H9 (cell line): ENCODE results near the gene PDX1. TPM values are rescaled to one million over a fixed set of nuclear protein-coding genes. Genes with fewer than 3 reads are reported as not detected.

Source experiments
- DNase-seq: peaks from one replicate; pipeline ENCODE4 v3.0.0-alpha.2; 2017
- H2AFZ ChIP-seq: one replicate; pipeline ENCODE4 v1.6.1; 2013; ENCODE audit warnings: mild to moderate bottlenecking, low read length, control low read depth, moderate library complexity
- H2AK5ac ChIP-seq: 2 replicates; pipeline ENCODE4 v1.6.1; 2013; ENCODE audit warnings: low read length, control low read depth, mixed read lengths; ENCODE audit not compliant: insufficient read length
- H2BK120ac ChIP-seq: one replicate; pipeline ENCODE4 v1.6.1; 2013; ENCODE audit warnings: low read depth, mild to moderate bottlenecking, low read length, control low read depth, inconsistent platforms; ENCODE audit not compliant: poor library complexity, severe bottlenecking
- H2BK12ac ChIP-seq: 2 replicates; pipeline ENCODE4 v1.6.1; 2013; ENCODE audit warnings: low read length, control low read depth, mixed read lengths, low read depth; ENCODE audit not compliant: insufficient read length
- H2BK15ac ChIP-seq: 2 replicates; pipeline ENCODE4 v1.6.1; 2013; ENCODE audit warnings: low read depth, low read length, control low read depth
- H2BK20ac ChIP-seq: one replicate; pipeline ENCODE4 v1.6.1; 2013; ENCODE audit warnings: low read depth, mild to moderate bottlenecking, low read length, control low read depth, inconsistent platforms; ENCODE audit not compliant: poor library complexity, severe bottlenecking
- H2BK5ac ChIP-seq: 2 replicates; pipeline ENCODE4 v1.6.1; 2013; ENCODE audit warnings: low read length, control low read depth, mixed read lengths; ENCODE audit not compliant: insufficient read length
- H3K14ac ChIP-seq: 2 replicates; pipeline ENCODE4 v1.6.1; 2013; ENCODE audit warnings: low read length, control low read depth; ENCODE audit not compliant: insufficient read depth
- H3K18ac ChIP-seq: 2 replicates; pipeline ENCODE4 v1.6.1; 2013; ENCODE audit warnings: low read depth, mild to moderate bottlenecking, mixed read lengths, low read length, control low read depth; ENCODE audit not compliant: insufficient read length
- H3K23ac ChIP-seq: 2 replicates; pipeline ENCODE4 v1.6.1; 2013; ENCODE audit warnings: low read length, control low read depth, mixed read lengths, low read depth; ENCODE audit not compliant: insufficient read length
- H3K23me2 ChIP-seq: 2 replicates; pipeline ENCODE4 v1.6.1; 2013; ENCODE audit warnings: low read depth, mild to moderate bottlenecking, mixed read lengths, low read length, control low read depth; ENCODE audit not compliant: insufficient read length, poor library complexity, severe bottlenecking
- H3K27ac ChIP-seq: 2 replicates; pipeline ENCODE4 v1.5.1; 2013; ENCODE audit warnings: low read length, control low read depth, mixed read lengths, low read depth; ENCODE audit not compliant: insufficient read length
- H3K27me3 ChIP-seq: 2 replicates; pipeline ENCODE4 v1.6.1; 2013; ENCODE audit warnings: low read length, control low read depth, inconsistent platforms; ENCODE audit not compliant: insufficient read depth
- H3K4ac ChIP-seq: 2 replicates; pipeline ENCODE4 v1.6.1; 2013; ENCODE audit warnings: low read depth, mild to moderate bottlenecking, control low read depth, inconsistent platforms, low read length, moderate library complexity
- H3K4me1 ChIP-seq: 2 replicates; pipeline ENCODE4 v1.6.1; 2013; ENCODE audit warnings: low read length, control low read depth, inconsistent platforms; ENCODE audit not compliant: insufficient read depth
- H3K4me2 ChIP-seq: 2 replicates; pipeline ENCODE4 v1.6.1; 2013; ENCODE audit warnings: low read length, control low read depth, mixed read lengths; ENCODE audit not compliant: insufficient read length, insufficient read depth
- H3K56ac ChIP-seq: 2 replicates; pipeline ENCODE4 v1.6.1; 2013; ENCODE audit warnings: low read depth, mild to moderate bottlenecking, mixed read lengths, low read length, control low read depth; ENCODE audit not compliant: insufficient read length
- H3K79me1 ChIP-seq: 2 replicates; pipeline ENCODE4 v1.6.1; 2013; ENCODE audit warnings: low read depth, mild to moderate bottlenecking, moderate library complexity, low read length, control low read depth, inconsistent platforms; ENCODE audit not compliant: insufficient read depth, poor library complexity, severe bottlenecking
- H3K79me2 ChIP-seq: 2 replicates; pipeline ENCODE4 v1.6.1; 2013; ENCODE audit warnings: low read length, control low read depth, inconsistent platforms; ENCODE audit not compliant: insufficient read depth
- H3K9ac ChIP-seq: 2 replicates; pipeline ENCODE4 v1.6.1; 2013; ENCODE audit warnings: low read length, control low read depth, mixed read lengths; ENCODE audit not compliant: insufficient read length; ENCODE audit errors: extremely low read depth
- H3K9me3 ChIP-seq: one replicate; pipeline ENCODE4 v1.6.1; 2013; ENCODE audit warnings: low read depth, low read length, inconsistent platforms; ENCODE audit not compliant: control insufficient read depth
- H3T11ph ChIP-seq: one replicate; pipeline ENCODE4 v1.6.1; 2013; ENCODE audit warnings: mild to moderate bottlenecking, low read length, control low read depth, inconsistent platforms
- H4K20me1 ChIP-seq: one replicate; pipeline ENCODE4 v1.6.1; 2013; ENCODE audit not compliant: control insufficient read depth, insufficient read length, insufficient read depth
- H4K5ac ChIP-seq: 2 replicates; pipeline ENCODE4 v1.6.1; 2013; ENCODE audit warnings: low read depth, mild to moderate bottlenecking, mixed read lengths, low read length, control low read depth; ENCODE audit not compliant: insufficient read length
- H4K8ac ChIP-seq: replicated peaks from 2 replicates; pipeline ENCODE4 v1.6.1; 2013; ENCODE audit warnings: low read length, control low read depth, mixed read lengths, low read depth; ENCODE audit not compliant: insufficient read length
- H4K91ac ChIP-seq: 2 replicates; pipeline ENCODE4 v1.6.1; 2013; ENCODE audit warnings: low read depth, mild to moderate bottlenecking, moderate library complexity, mixed read lengths, low read length, control low read depth; ENCODE audit not compliant: insufficient read length
- H3K27ac Mint-ChIP-seq, 3 experiments: 2 replicates in 2 of 3; 3 replicates in 1 of 3; pipeline ENCODE4 v1.8.0; 2020 to 2021; ENCODE audit warnings: mixed read lengths in 3 of 3, mild to moderate bottlenecking in 1 of 3, moderate library complexity in 1 of 3
- H3K27me3 Mint-ChIP-seq: 2 replicates; pipeline ENCODE4 v1.8.0; 2021; ENCODE audit warnings: low read depth, mild to moderate bottlenecking, moderate library complexity, mixed read lengths
- H3K36me3 Mint-ChIP-seq, 3 experiments: 2 replicates in 2 of 3; 3 replicates in 1 of 3; pipeline ENCODE4 v1.8.0; 2020 to 2021; ENCODE audit warnings: low read depth in 3 of 3, mixed read lengths in 3 of 3; ENCODE audit not compliant: insufficient read depth in 1 of 3
- H3K4me1 Mint-ChIP-seq, 2 experiments: 2 replicates each; pipeline ENCODE4 v1.8.0; 2020; ENCODE audit warnings: mixed read lengths in 2 of 2
- H3K4me3 Mint-ChIP-seq, 2 experiments: 2 replicates in 1 of 2; 3 replicates in 1 of 2; pipeline ENCODE4 v1.8.0; 2020 to 2021; ENCODE audit warnings: mild to moderate bottlenecking in 2 of 2, mixed read lengths in 2 of 2, moderate library complexity in 1 of 2
- H3K9me3 Mint-ChIP-seq, 2 experiments: 2 replicates in 1 of 2; 3 replicates in 1 of 2; pipeline ENCODE4 v1.8.0; 2020; ENCODE audit warnings: mild to moderate bottlenecking in 2 of 2, mixed read lengths in 2 of 2, moderate library complexity in 1 of 2
- WGBS: extraction: QIAGEN DNeasy Blood & Tissue Kit; methylation state at CpG from one replicate; pipeline ENCODE4 v1.1.7; 2013; ENCODE audit warnings: missing lambda C conversion rate, low lambda C conversion rate, mixed read lengths; ENCODE audit not compliant: insufficient read length; ENCODE audit errors: extremely low coverage; 5-methylcytosine and 5-hydroxymethylcytosine counted together
- total RNA-seq: library from RNA; stranded (reverse); gene quantifications from 2 replicates; pipeline ENCODE4 v1.2.1, GENCODE V29; 2021
- TF ChIP-seq, protein P1 (sequence below): fragments of 200-600 bp; sonication (generic); conservative IDR thresholded peaks from 3 replicates; pipeline ENCODE4 v1.8.0; 2021; ENCODE audit warnings: antibody characterized with exemption, mild to moderate bottlenecking

PDX1 gene
- total RNA-seq, 1 experiment from 2014 or later = not detected

DNA sequence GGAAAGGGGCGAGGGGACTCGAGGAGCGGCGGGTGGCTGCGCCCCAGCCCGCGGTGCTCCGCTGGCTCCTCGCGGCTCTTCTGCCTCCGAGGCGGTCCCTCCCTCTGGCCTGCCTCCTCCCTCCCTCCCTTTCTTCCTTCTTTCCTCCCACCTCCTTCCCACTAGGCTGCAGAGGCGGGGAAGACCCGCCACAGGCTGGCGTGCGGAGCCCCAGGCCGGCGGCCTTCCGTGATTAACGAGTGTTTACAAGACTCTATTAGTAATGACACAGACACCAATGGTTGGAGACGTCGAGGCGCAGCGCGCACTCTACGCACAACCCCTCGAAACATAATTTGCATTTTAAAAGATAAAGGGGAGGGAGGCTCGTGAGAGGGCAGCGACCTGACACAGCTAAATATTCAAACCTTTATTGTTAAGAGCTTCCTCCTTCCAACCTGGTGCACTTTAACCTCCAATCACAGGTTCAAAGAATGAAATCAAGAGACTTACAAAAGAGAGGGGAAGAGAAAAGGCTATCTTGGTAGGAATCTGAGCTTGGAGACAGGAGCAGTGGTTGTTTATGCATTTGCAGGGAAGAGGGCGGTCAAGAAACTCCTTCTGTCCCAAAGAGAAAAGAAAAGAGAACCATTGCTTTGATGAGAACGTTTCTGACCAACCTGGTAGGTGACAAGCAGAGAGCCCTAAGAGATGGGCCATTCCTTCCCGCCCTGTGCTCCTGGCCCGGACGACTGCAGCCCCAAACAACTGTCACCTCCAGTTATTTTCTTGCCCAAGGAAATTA is 49.5 kb downstream of the PDX1 start, which contains the start of gene CDX2:
TSS of gene CDX2 (minus strand) at position 234 of the 784 bp plus-strand sequence. CDS start 309 bp downstream, outside the sequence.
- no peak within 1 kb of the TSS for H3K27ac ChIP-seq
- no peak within 1 kb of the TSS for H3K56ac ChIP-seq
- Mint-ChIP-seq H3K4me3 (peak within 1 kb of the TSS in 1 of 2 experiments; percentile 78; a peak in 3 of 5 replicates), H3K27me3 (peaks cover 100% of the 10 kb centered on the region), H3K9me3 (peaks cover 5 to 19% of the 10 kb centered on the region in 2 experiments), H3K27ac (no peak within 1 kb of the TSS), H3K4me1 (peaks cover 33 to 44% of the 10 kb centered on the region in 2 experiments), H3K36me3 (no peaks in the 10 kb centered on the region)
- no peak within 1 kb of the TSS; the same call in 1 of the 2 replicates for H3K14ac ChIP-seq
- no peak within 1 kb of the TSS for H3K23ac ChIP-seq
- H2BK120ac ChIP-seq = no peak within 1 kb of the TSS
- H3K4me2 ChIP-seq = peak within 1 kb of the TSS; percentile 46
- H3K9ac ChIP-seq = no peak within 1 kb of the TSS
- peaks cover 94% of the 10 kb centered on the region for H3K27me3 ChIP-seq
- H4K8ac ChIP-seq = no peak within 1 kb of the TSS
- H3K79me2 ChIP-seq = no peaks in the 10 kb centered on the region
- no peak within 1 kb of the TSS for H2BK12ac ChIP-seq
- no peak within 1 kb of the TSS for H2AFZ ChIP-seq
- H4K5ac ChIP-seq = no peak within 1 kb of the TSS
- H2BK5ac ChIP-seq = no peak within 1 kb of the TSS
- H3K9me3 ChIP-seq = no peaks in the 10 kb centered on the region
- peaks cover 4% of the 10 kb centered on the region for H4K20me1 ChIP-seq
- no peak within 1 kb of the TSS for H2AK5ac ChIP-seq
- peak; percentile 83 for DNase-seq
- WGBS = no CpG with 5 or more reads among the region's 34 CpGs
- H3K4ac ChIP-seq = no peak within 1 kb of the TSS
- peaks cover 9% of the 10 kb centered on the region for H3K4me1 ChIP-seq
- no peak within 1 kb of the TSS for H4K91ac ChIP-seq
- no peak within 1 kb of the TSS for H3T11ph ChIP-seq
- H3K79me1 ChIP-seq = no peaks in the 10 kb centered on the region
- no peak within 1 kb of the TSS for H2BK20ac ChIP-seq
- peak within 1 kb of the TSS; percentile 32 for H3K18ac ChIP-seq
- TF ChIP-seq, protein P1, sequence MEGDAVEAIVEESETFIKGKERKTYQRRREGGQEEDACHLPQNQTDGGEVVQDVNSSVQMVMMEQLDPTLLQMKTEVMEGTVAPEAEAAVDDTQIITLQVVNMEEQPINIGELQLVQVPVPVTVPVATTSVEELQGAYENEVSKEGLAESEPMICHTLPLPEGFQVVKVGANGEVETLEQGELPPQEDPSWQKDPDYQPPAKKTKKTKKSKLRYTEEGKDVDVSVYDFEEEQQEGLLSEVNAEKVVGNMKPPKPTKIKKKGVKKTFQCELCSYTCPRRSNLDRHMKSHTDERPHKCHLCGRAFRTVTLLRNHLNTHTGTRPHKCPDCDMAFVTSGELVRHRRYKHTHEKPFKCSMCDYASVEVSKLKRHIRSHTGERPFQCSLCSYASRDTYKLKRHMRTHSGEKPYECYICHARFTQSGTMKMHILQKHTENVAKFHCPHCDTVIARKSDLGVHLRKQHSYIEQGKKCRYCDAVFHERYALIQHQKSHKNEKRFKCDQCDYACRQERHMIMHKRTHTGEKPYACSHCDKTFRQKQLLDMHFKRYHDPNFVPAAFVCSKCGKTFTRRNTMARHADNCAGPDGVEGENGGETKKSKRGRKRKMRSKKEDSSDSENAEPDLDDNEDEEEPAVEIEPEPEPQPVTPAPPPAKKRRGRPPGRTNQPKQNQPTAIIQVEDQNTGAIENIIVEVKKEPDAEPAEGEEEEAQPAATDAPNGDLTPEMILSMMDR = no peak
- H2BK15ac ChIP-seq = no peak within 1 kb of the TSS; the same call in 1 of the 2 replicates
- H3K23me2 ChIP-seq = no peaks in the 10 kb centered on the region
